K562 (cell line): Measurements from ENCODE around the gene ATP5MK. TPM values are rescaled to one million over a fixed set of nuclear protein-coding genes. Genes with fewer than 3 reads are reported as not detected.

Experiments
- ATAC-seq: fragments of 200-7000 bp; cut with Tn5 transposase; 3 replicates; pipeline ENCODE4 v1.9.1; 2020; ENCODE audit warnings: moderate library complexity
- BruUV-seq: library from RNA; stranded (reverse); fragments of 400-500 nt; replicated peaks from 2 replicates; lab custom pipeline; 2021; lab: Mats Ljungman, UMichigan
- CTCF ChIA-PET: fragments of 300-600 bp; formaldehyde crosslinking; extraction: SDS; loops from one replicate; lab custom pipeline; 2021; ENCODE audit warnings: low intra/inter-chr PET ratio; lab: Yijun Ruan, JAX
- POLR2A ChIA-PET: fragments of 300-600, 350-650 bp; sonication (Branson Sonifier 250); formaldehyde crosslinking; extraction: SDS; loops from one replicate; lab custom pipeline; 2021; ENCODE audit warnings: antibody characterized with exemption, inconsistent platforms; lab: Yijun Ruan, JAX
- DNase-seq, 4 experiments: peaks; one replicate each; pipeline versions ENCODE4 v3.0.0 to v3.0.0-alpha.2; 2011 to 2018; ENCODE audit warnings: low spot score in 3 of 4, mixed read lengths in 3 of 4; ENCODE audit errors: extremely low read depth in 1 of 4
- FAIRE-seq: peaks from 2 replicates; lab custom pipeline; 2011; peaks lifted over from hg19 to GRCh38; lab: Jason Lieb, UNC
- H2AFZ ChIP-seq: 2 replicates; pipeline ENCODE4 v1.6.0; 2011; ENCODE audit warnings: low read depth, low read length, control low read depth, inconsistent platforms
- H3K27ac ChIP-seq: fragments of 200-600 bp; 3 replicates; pipeline ENCODE4 v1.8.0; 2011; ENCODE audit warnings: low read depth, mild to moderate bottlenecking, control low read depth, inconsistent platforms, low read length, moderate library complexity, mixed read lengths; ENCODE audit errors: extremely low read depth
- H3K27me3 ChIP-seq, 2 experiments: fragments of 300-600 bp in 1 of 2; 2 replicates in 1 of 2; 3 replicates in 1 of 2; pipeline versions ENCODE4 v1.6.0 to v1.8.0; 2011; ENCODE audit warnings: inconsistent platforms in 2 of 2, low read length in 2 of 2, mild to moderate bottlenecking in 1 of 2, mixed read lengths in 1 of 2, moderate library complexity in 1 of 2; ENCODE audit not compliant: control insufficient read depth in 2 of 2, insufficient read depth in 2 of 2
- H3K36me3 ChIP-seq: fragments of 300-600 bp; 3 replicates; pipeline ENCODE4 v1.8.0; 2011; ENCODE audit warnings: mild to moderate bottlenecking, low read length, inconsistent platforms; ENCODE audit not compliant: control insufficient read depth, insufficient read depth
- H3K4me1 ChIP-seq, 2 experiments: fragments of 200-600 bp in 1 of 2; replicated peaks in 1 of 2; 2 replicates in 1 of 2; 3 replicates in 1 of 2; pipeline versions ENCODE4 v1.5.1 to v1.8.0; 2011; ENCODE audit warnings: inconsistent platforms in 2 of 2, low read length in 2 of 2, mild to moderate bottlenecking in 1 of 2, mixed read lengths in 1 of 2, moderate library complexity in 1 of 2; ENCODE audit not compliant: control insufficient read depth in 2 of 2, insufficient read depth in 2 of 2
- H3K4me2 ChIP-seq: 2 replicates; pipeline ENCODE4 v1.6.1; 2011; ENCODE audit warnings: low read length, control low read depth, inconsistent platforms, mixed read lengths; ENCODE audit not compliant: insufficient read depth
- H3K4me3 ChIP-seq: fragments of 200-600 bp; sonication (generic), shearing (Covaris generic); 2 replicates; pipeline ENCODE4 v1.5.1; 2016; ENCODE audit warnings: control low read depth, inconsistent platforms
- H3K79me2 ChIP-seq: fragments of 200-600 bp; 3 replicates; pipeline ENCODE4 v1.8.0; 2011; ENCODE audit warnings: low read length, inconsistent platforms; ENCODE audit not compliant: control insufficient read depth, insufficient read depth
- H3K9ac ChIP-seq, 2 experiments: 2 replicates each; pipeline versions ENCODE4 v1.6.0 to v1.6.1; 2011; ENCODE audit warnings: low read depth in 2 of 2, low read length in 2 of 2, control low read depth in 1 of 2, inconsistent platforms in 1 of 2, mild to moderate bottlenecking in 1 of 2, mixed read lengths in 1 of 2; ENCODE audit not compliant: insufficient read depth in 1 of 2
- H3K9me1 ChIP-seq: one replicate; pipeline ENCODE4 v1.6.0; 2011; ENCODE audit warnings: inconsistent platforms, mild to moderate bottlenecking, low read length, moderate library complexity; ENCODE audit not compliant: control insufficient read depth, insufficient read depth
- H3K9me3 ChIP-seq: replicated peaks from 2 replicates; pipeline ENCODE4 v1.5.1; 2011; ENCODE audit warnings: low read depth, low read length, inconsistent platforms; ENCODE audit not compliant: control insufficient read depth, insufficient read depth
- H4K20me1 ChIP-seq: replicated peaks from 2 replicates; pipeline ENCODE4 v1.6.1; 2011; ENCODE audit warnings: low read length, inconsistent platforms, mixed read lengths; ENCODE audit not compliant: control insufficient read depth, insufficient read depth
- ARID2 ChIP-seq: fragments of 450-650 bp; IDR thresholded peaks from 2 replicates; pipeline ENCODE4 v1.6.1; 2017; ENCODE audit warnings: antibody characterized with exemption, mild to moderate bottlenecking
- ATF7 ChIP-seq: fragments of 450-650 bp; IDR thresholded peaks from 2 replicates; pipeline ENCODE4 v1.7.1; 2014; ENCODE audit warnings: mild to moderate bottlenecking, moderate library complexity
- DMBX1 ChIP-seq: fragments of 250-450 bp; sonication (Bioruptor Pico); IDR thresholded peaks from 2 replicates; pipeline ENCODE4 v1.8.0; 2022; ENCODE audit warnings: inconsistent platforms, mild to moderate bottlenecking, moderate library complexity, borderline replicate concordance
- ILF3 ChIP-seq: fragments of 450-650 bp; IDR thresholded peaks from 2 replicates; pipeline ENCODE4 v1.6.1; 2018; ENCODE audit warnings: antibody characterized with exemption, mild to moderate bottlenecking, moderate library complexity, borderline replicate concordance
- MTA1 ChIP-seq: fragments of 450-650 bp; IDR thresholded peaks from 2 replicates; pipeline ENCODE4 v1.6.1; 2017; ENCODE audit warnings: borderline replicate concordance
- MYC ChIP-seq, 2 experiments: fragments of 250-450 bp in 1 of 2; sonication (Bioruptor Pico) in 1 of 2; IDR thresholded peaks; 2 replicates each; pipeline versions ENCODE4 v1.5.1 to v1.6.1; 2012 to 2021; ENCODE audit warnings: low read depth in 2 of 2, borderline replicate concordance in 1 of 2, improper control_type of control experiment in 1 of 2, low read length in 1 of 2, mild to moderate bottlenecking in 1 of 2, moderate library complexity in 1 of 2
- NBN ChIP-seq: fragments of 450-650 bp; IDR thresholded peaks from 2 replicates; pipeline ENCODE4 v1.6.1; 2016; ENCODE audit warnings: low read depth, mild to moderate bottlenecking
- RHOXF2B ChIP-seq: fragments of 250-450 bp; sonication (Bioruptor Pico); conservative IDR thresholded peaks from 2 replicates; pipeline ENCODE4 v1.5.1; 2021
- SMAD2 ChIP-seq: fragments of 150-350 bp; IDR thresholded peaks from 2 replicates; pipeline ENCODE4 v1.6.1; 2014; ENCODE audit warnings: low read depth, mild to moderate bottlenecking, low read length
- SREBF1 ChIP-seq: fragments of 150-350 bp; IDR thresholded peaks from 2 replicates; pipeline ENCODE4 v1.6.1; 2014; ENCODE audit warnings: antibody characterized with exemption, low read depth, low read length, borderline replicate concordance
- TEAD1 ChIP-seq, 2 experiments: fragments of 450-650 bp in 1 of 2; sonication (generic) in 1 of 2; formaldehyde crosslinking; IDR thresholded peaks; 2 replicates each; pipeline versions ENCODE4 v1.4.0 to v1.8.0; 2020 to 2022; ENCODE audit warnings: mild to moderate bottlenecking in 2 of 2, missing genetic modification reagents in 1 of 2
- TFAM ChIP-seq: fragments of 250-450 bp; sonication (Bioruptor Pico); conservative IDR thresholded peaks from 2 replicates; pipeline ENCODE4 v1.5.0; 2021; ENCODE audit warnings: mild to moderate bottlenecking, moderate library complexity
- THRB ChIP-seq: fragments of 450-650 bp; formaldehyde crosslinking; conservative IDR thresholded peaks from 2 replicates; pipeline ENCODE4 v1.4.0; 2022; ENCODE audit warnings: mild to moderate bottlenecking, missing genetic modification characterization
- ZNF398 ChIP-seq: fragments of 250-450 bp; sonication (Bioruptor Pico); IDR thresholded peaks from 2 replicates; pipeline ENCODE4 v1.8.0; 2021; ENCODE audit warnings: moderate library complexity, mild to moderate bottlenecking, inconsistent platforms
- WGBS: fragments of 100-300 bp; shearing (Covaris generic); methylation state at CpG from one replicate; pipeline ENCODE4 v1.1.6; 2016; ENCODE audit warnings: low coverage, mixed read lengths; ENCODE audit not compliant: insufficient coverage; ENCODE audit errors: missing lambda C conversion rate; 5-methylcytosine and 5-hydroxymethylcytosine counted together
- in situ Hi-C: fragments of 300-500 bp; cut with MboI; formaldehyde crosslinking; loops from 4 replicates; pipeline ENCODE4 v1.15.0; 2018; ENCODE audit warnings: inconsistent platforms, mixed read lengths
- intact Hi-C: fragments of 100-400 bp; cut with micrococcal nuclease; formaldehyde crosslinking; loops from 2 replicates; pipeline ENCODE4 v1.14.2; 2022
- polyA plus RNA-seq, 8 experiments: library from polyadenylated mRNA; depleted of rRNA in 4 of 8; stranded (reverse) in 5 of 8; unstranded in 3 of 8; fragments of >200 nt; fragmentation: Nextera tagmentation in 2 of 8; fragmentation: Illumina TruSeq in 1 of 8; extraction: Ambion mirVana in 2 of 8; extraction: Trizol in 1 of 8; gene quantifications; 2 replicates each; pipeline versions ENCODE4 v1.2.1 to v1.2.3, GENCODE V29; 2011 to 2014; ENCODE audit warnings: inconsistent platforms in 1 of 8, missing spikeins in 1 of 8
- total RNA-seq, 7 experiments: library from RNA; depleted of rRNA in 6 of 7; stranded (reverse); fragments of >200 nt in 6 of 7; fragmentation: Illumina TruSeq in 2 of 7; extraction: Trizol in 2 of 7; gene quantifications; 2 replicates each; pipeline versions ENCODE4 v1.2.1 to v1.2.3, GENCODE V29; 2011 to 2021; ENCODE audit warnings: low replicate concordance in 1 of 7

ATP5MK gene
- total and polyA plus RNA-seq, 9 of the 15 experiments (the other 6 are each of a cell fraction or from before 2014, with no cell fraction given), result 182 to 1,810 (median 741) TPM

- in situ Hi-C loops, result no loop called here
- Histone ChIP-seq H4K20me1 (no peaks in the 10 kb centered on the region), H3K9me1 (no peaks in the 10 kb centered on the region), H3K4me1 (peaks cover 0 to 3% of the 10 kb centered on the region in 2 experiments; a peak in 3 of 5 replicates), H3K27ac (no peak overlapping the region), H3K36me3 (peaks cover 48% of the 10 kb centered on the region; the same call in 2 of the 3 replicates), H3K9ac (no peak overlapping the region), H3K79me2 (peaks cover 25% of the 10 kb centered on the region), H3K4me3 (no peak overlapping the region), H3K27me3 (no peaks in the 10 kb centered on the region), H3K9me3 (no peaks in the 10 kb centered on the region), H3K4me2 (no peak overlapping the region), H2AFZ (no peak overlapping the region)
- ATAC-seq (no peak), DNase-seq (no peak), FAIRE-seq (no peak)
- ChIA-PET CTCF (no interaction called here), POLR2A (interaction anchor here (0.5 kb wide), 1 partner anchor 1555 kb away, joined by 3 read pairs; the partner anchor contains the start of gene OGA)
- WGBS, result 92% methylated on average over 3 of the region's 3 CpGs
- BruUV-seq, result no TSS peak
- intact Hi-C loops, result no loop called here
- no peak for TF ChIP-seq ILF3
- no peak for TF ChIP-seq NBN
- TF ChIP-seq ZNF398 (CRISPR knock-in tag), result no peak
- no peak for TF ChIP-seq ARID2
- no peak for TF ChIP-seq THRB (CRISPR knock-in tag)
- TF ChIP-seq TEAD1 (CRISPR knock-in tag; IDR thresholded peaks at IDR 0.05), result no peak
- no peak for TF ChIP-seq MYC (IDR thresholded peaks at IDR 0.05; ENCODE audit: low read depth, low read length)
- TF ChIP-seq MYC (CRISPR knock-in tag; IDR thresholded peaks at IDR 0.05; ENCODE audit: borderline replicate concordance, low read depth), result no peak
- TF ChIP-seq DMBX1 (CRISPR knock-in tag), result no peak
- no peak for TF ChIP-seq SREBF1
- no peak for TF ChIP-seq MTA1
- no peak for TF ChIP-seq TFAM
- TF ChIP-seq ATF7, result no peak
- TF ChIP-seq RHOXF2B, result no peak
- TF ChIP-seq SMAD2, result no peak
Observed at GRCh38 chr10:103373544-103373943, 22.7 kb downstream of the ATP5MK start.
